HG02840 (cell line): Measurements from ENCODE around the gene SMC2.

Experiments used
- ATAC-seq: cut with Tn5 transposase; IDR thresholded peaks from one replicate; pipeline ENCODE4 v1.9.1; 2021; ENCODE audit warnings: mild to moderate bottlenecking, moderate library complexity, moderate number of reproducible peaks; ENCODE audit not compliant: unreplicated experiment, low FRiP score

SMC2 gene

GRCh38 chr9:104093647-104094533 is at the start of gene SMC2:
TSS of gene SMC2 (plus strand) at chr9:104094309. CDS start at chr9:104095385, 1,076 bp downstream.
- ATAC-seq: peak; percentile 95

- ATAC-seq: no peak
Observed at GRCh38 chr9:104068546-104068945, 25.6 kb upstream of the SMC2 start.

- ATAC-seq: no peak
Observed at GRCh38 chr9:104069288-104069687, 24.8 kb upstream of the SMC2 start.

- ATAC-seq: no peak
Observed at GRCh38 chr9:104071589-104071988, 22.5 kb upstream of the SMC2 start.

GRCh38 chr9:104073098-104073769 is 20.9 kb upstream of the SMC2 start:
- ATAC-seq: no peak

- no peak for ATAC-seq
Observed at GRCh38 chr9:104073770-104074133, 20.4 kb upstream of the SMC2 start.

- ATAC-seq: no peak
Observed at GRCh38 chr9:104074876-104075275, 19.2 kb upstream of the SMC2 start.

- no peak for ATAC-seq
Observed at GRCh38 chr9:104075801-104076753, 18.0 kb upstream of the SMC2 start.

- no peak for ATAC-seq
Observed at GRCh38 chr9:104078596-104078995, 15.5 kb upstream of the SMC2 start.

GRCh38 chr9:104080983-104081382 is 13.1 kb upstream of the SMC2 start:
- ATAC-seq: no peak

- ATAC-seq: no peak
Observed at GRCh38 chr9:104082168-104082567, 11.9 kb upstream of the SMC2 start.

GRCh38 chr9:104085525-104085924 is 8.6 kb upstream of the SMC2 start:
- no peak for ATAC-seq

GRCh38 chr9:104087894-104088293 is 6.2 kb upstream of the SMC2 start:
- ATAC-seq: no peak

GRCh38 chr9:104088416-104088815 is 5.7 kb upstream of the SMC2 start:
- ATAC-seq: no peak

- no peak for ATAC-seq
Observed at GRCh38 chr9:104090578-104090977, 3.5 kb upstream of the SMC2 start.

GRCh38 chr9:104091116-104091515 is 3.0 kb upstream of the SMC2 start:
- no peak for ATAC-seq

- no peak for ATAC-seq
Observed at GRCh38 chr9:104091708-104092107, 2.4 kb upstream of the SMC2 start.

GRCh38 chr9:104092192-104092591 is 1.9 kb upstream of the SMC2 start:
- no peak for ATAC-seq

GRCh38 chr9:104092875-104093600 is 1.1 kb upstream of the SMC2 start:
- no peak for ATAC-seq

GRCh38 chr9:104094534-104095015 is 466 bp downstream of the SMC2 start:
- ATAC-seq: no peak
